GM19193 (cell line): ENCODE results near the gene SPAG8.

Experiments
- POLR2A ChIP-seq: IDR thresholded peaks from 4 replicates; pipeline ENCODE4 v1.6.1; 2011; ENCODE audit not compliant: insufficient read depth, insufficient read length; ENCODE audit errors: extremely low read depth

SPAG8 gene

DNA sequence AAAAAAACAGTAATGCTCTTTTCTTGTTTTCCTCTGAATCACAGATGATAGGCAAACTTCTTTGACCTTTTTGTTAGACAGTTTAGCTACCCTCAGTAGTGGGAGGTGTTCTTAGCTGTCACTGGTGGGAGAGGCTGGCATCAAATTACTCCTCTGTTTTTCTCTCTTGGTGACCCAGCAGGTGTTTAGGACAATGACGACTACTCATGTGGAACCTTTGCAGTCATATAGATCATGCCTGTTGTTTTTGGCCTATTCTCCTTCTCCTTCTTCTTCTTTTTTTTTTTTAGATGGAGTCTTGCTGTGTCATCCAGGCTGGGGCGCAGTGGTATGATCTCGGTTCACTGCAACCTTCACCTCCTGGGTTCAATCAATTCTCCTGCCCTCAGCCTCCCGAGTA, 36.0 kb downstream of the SPAG8 start:
- TF ChIP-seq POLR2A: no peak

GRCh38 chr9:35774907-35775635, 37.0 kb downstream of the SPAG8 start:
- TF ChIP-seq POLR2A: no peak

GRCh38 chr9:35771943-35772342, 40.1 kb downstream of the SPAG8 start:
- TF ChIP-seq POLR2A: no peak

GRCh38 chr9:35771534-35771933, 40.5 kb downstream of the SPAG8 start:
- TF ChIP-seq POLR2A: no peak

- TF ChIP-seq POLR2A: no peak
These were observed 41.0 kb downstream of the SPAG8 start for GRCh38 chr9:35771075-35771433.

DNA sequence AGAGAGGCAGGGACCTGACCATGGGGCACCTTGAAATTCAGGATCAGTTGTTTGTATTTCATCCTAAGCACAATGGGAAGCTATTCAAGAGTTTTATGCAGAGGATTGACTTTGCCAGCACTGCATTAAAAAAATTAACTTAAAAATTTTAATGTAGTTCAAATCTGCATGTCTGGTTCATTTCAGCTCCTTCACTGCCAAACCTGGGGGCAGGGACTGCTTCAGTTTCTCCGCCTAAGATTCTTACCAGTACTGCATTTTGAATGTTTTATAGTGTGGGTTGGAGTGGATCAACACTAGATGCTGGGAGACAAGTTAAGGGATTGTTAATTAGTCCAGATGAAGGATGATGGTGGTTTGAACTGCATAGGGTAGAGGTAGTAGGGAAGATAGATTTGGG, 42.3 kb downstream of the SPAG8 start:
- no peak for TF ChIP-seq POLR2A

GRCh38 chr9:35767458-35767857, 44.6 kb downstream of the SPAG8 start:
- TF ChIP-seq POLR2A: no peak

GRCh38 chr9:35766997-35767396, 45.1 kb downstream of the SPAG8 start:
- no peak for TF ChIP-seq POLR2A

DNA sequence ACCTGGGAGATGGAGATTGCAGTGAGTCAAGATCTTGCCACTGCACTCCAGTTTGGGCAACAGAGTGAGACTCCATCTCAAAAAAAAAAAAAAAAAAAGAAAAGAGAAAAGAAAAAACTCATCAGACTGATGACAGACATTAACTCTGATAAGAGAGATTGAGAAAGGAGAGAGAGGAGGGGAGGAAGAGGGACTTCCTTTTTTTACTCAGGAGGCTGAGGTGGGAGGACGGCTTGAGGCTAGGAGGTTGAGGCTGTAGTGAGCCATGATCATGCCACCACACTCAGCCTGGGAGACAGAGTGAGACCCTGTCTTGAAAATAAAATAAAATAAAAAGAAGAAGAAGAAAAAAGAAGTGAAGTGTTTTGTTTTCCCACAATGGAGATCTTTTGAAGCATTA, 48.3 kb downstream of the SPAG8 start:
- no peak for TF ChIP-seq POLR2A

- TF ChIP-seq POLR2A: no peak
These were observed 48.9 kb downstream of the SPAG8 start for GRCh38 chr9:35763181-35763580.

DNA sequence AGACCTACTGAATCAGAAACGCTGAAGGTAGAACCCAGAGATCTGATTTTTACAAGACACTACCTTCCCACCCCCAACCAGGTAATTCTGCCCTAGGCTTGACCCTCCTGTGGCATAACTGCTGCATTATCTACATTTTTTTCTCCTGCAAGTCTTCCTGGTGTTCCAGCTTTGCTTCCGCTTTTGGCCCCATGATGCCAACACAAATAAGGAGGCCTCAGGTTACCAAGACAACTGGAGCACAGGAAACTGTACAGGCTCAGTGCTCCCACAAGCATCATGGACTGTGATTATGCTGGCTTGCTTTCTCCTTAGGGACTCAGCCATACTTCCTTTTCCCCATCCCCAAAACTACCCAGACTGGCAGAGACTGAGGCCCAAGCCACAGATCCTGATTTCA, 51.4 kb downstream of the SPAG8 start:
- no peak for TF ChIP-seq POLR2A

DNA sequence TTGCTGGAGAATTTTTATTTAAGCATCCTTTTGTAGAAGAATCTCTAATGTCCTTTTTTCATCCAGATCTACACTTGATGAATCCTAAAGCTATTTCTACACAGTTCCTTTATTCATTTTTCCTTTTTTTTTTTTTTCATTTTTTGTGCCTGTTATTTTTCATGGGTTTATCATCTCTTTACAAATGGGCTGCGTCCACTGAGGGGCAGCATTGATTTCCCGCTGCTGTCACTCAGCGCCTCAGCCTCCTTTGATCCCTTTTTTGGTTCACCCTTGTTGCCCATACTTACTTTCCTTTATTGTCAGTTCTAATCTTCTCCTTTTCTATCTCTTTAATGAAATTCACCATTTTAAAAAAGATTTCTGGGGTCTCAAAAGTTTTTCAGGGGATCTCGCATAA, 52.3 kb downstream of the SPAG8 start:
- TF ChIP-seq POLR2A: no peak
